Upper lobe of left lung (tissue), 6 donors: ENCODE data around the gene POLE4. TPM values are rescaled to one million over a fixed set of nuclear protein-coding genes. Genes with fewer than 3 reads are reported as not detected.

Experiments used
- ATAC-seq, 2 donors: fragments of 200-7000 bp; cut with Tn5 transposase; one replicate each; pipeline ENCODE4 v1.9.1; 2022; ENCODE audit warnings: mild to moderate bottlenecking in 2 of 2, moderate library complexity in 2 of 2; ENCODE audit not compliant: low FRiP score in 2 of 2
- DNase-seq, 2 donors: peaks; one replicate each; pipeline ENCODE4 v3.0.0-alpha.2; 2019 to 2020
- H3K27ac ChIP-seq, 4 donors: fragments of 200-600 bp; sonication (generic); one replicate each; pipeline ENCODE4 v1.5.1; 2016 to 2019
- H3K27me3 ChIP-seq, 4 donors: fragments of 200-600 bp; sonication (generic); one replicate each; pipeline ENCODE4 v1.5.1; 2017 to 2019
- H3K36me3 ChIP-seq, 4 donors: fragments of 200-600 bp; sonication (generic); one replicate each; pipeline ENCODE4 v1.5.1; 2016 to 2019
- H3K4me1 ChIP-seq, 4 donors: fragments of 200-600 bp; sonication (generic); one replicate each; pipeline ENCODE4 v1.5.1; 2018 to 2019
- H3K4me3 ChIP-seq, 4 donors: fragments of 200-600 bp; sonication (generic); one replicate each; pipeline ENCODE4 v1.5.1; 2017 to 2019; ENCODE audit warnings: mild to moderate bottlenecking in 2 of 4, moderate library complexity in 1 of 4
- H3K9me3 ChIP-seq, 4 donors: fragments of 200-600 bp; sonication (generic); one replicate each; pipeline ENCODE4 v1.5.1; 2018 to 2019
- CTCF ChIP-seq, 6 experiments: fragments of 450-650 bp in 4 of 6; fragments of 200-600 bp in 2 of 6; sonication (generic) in 2 of 6; IDR thresholded peaks; one replicate each; pipeline ENCODE4 v1.5.1; 2016 to 2019; ENCODE audit warnings: antibody characterized with exemption in 6 of 6
- EP300 ChIP-seq, 4 donors: sonication (generic); formaldehyde crosslinking; IDR thresholded peaks; one replicate each; pipeline ENCODE4 v1.5.1; 2017; ENCODE audit warnings: antibody characterized with exemption in 4 of 4, control low read depth in 2 of 4
- POLR2A ChIP-seq, 4 donors: fragments of 450-650 bp; IDR thresholded peaks; one replicate each; pipeline ENCODE4 v1.5.1; 2016 to 2017; ENCODE audit warnings: antibody characterized with exemption in 4 of 4, mild to moderate bottlenecking in 2 of 4
- POLR2AphosphoS5 ChIP-seq, 2 donors: sonication (generic); formaldehyde crosslinking; IDR thresholded peaks; one replicate each; pipeline ENCODE4 v1.5.1; 2017; ENCODE audit warnings: antibody characterized with exemption in 2 of 2
- WGBS, 2 donors: methylation state at CpG; one replicate each; pipeline ENCODE4 v1.1.5; 2017 to 2018; 5-methylcytosine and 5-hydroxymethylcytosine counted together
- total RNA-seq, 6 donors: library from RNA; depleted of rRNA in 4 of 6; stranded (reverse); fragments of >200 nt in 4 of 6; gene quantifications; one replicate each; pipeline versions ENCODE4 v1.1.0 to v1.2.1, GENCODE V29; 2016 to 2021
- donor health status: DM: no; HTN: no; CAD: no; lungs with moderate emphysema.
- donor health status: DM: no; HTN: yes; CAD: no; lungs with severe emphysema.

POLE4 gene
- total RNA-seq, 6 donors from 2014 or later: 26.6 to 79.3 (median 34.0) TPM

GRCh38 chr2:74957886-74958273, 563 bp upstream of the POLE4 start:
- H3K4me3 ChIP-seq: peak overlapping the region; percentile 31 to 73 (median 68)
- H3K36me3 ChIP-seq: no peaks in the 10 kb centered on the region
- TF ChIP-seq CTCF (IDR thresholded peaks at IDR 0.05) (no peak), POLR2AphosphoS5 (IDR thresholded peaks at IDR 0.05) (no peak), POLR2A (IDR thresholded peaks at IDR 0.05) (no peak), EP300 (IDR thresholded peaks at IDR 0.05) (no peak)
- no peaks in the 10 kb centered on the region for H3K9me3 ChIP-seq
- H3K4me1 ChIP-seq: peaks cover 0 to 17% (median 10%) of the 10 kb centered on the region in 4 donors
- peak overlapping the region; percentile 87 to 90 (median 90) for H3K27ac ChIP-seq
- no peaks in the 10 kb centered on the region for H3K27me3 ChIP-seq
- 52 to 60% methylated on average over 4 of the region's 4 CpGs for WGBS, 2 donors
- DNase-seq (no peak), ATAC-seq (peak in 1 of 2 donors; percentile 0)

- whole genome bisulfite sequencing, 2 donors: 79 to 89% methylated on average over 10 of the region's 10 CpGs
- ATAC-seq: no peak
- Histone ChIP-seq H3K9me3 (no peaks in the 10 kb centered on the region), H3K36me3 (no peaks in the 10 kb centered on the region), H3K27me3 (no peaks in the 10 kb centered on the region), H3K4me3 (peak overlapping the region; percentile 2 to 73 (median 68)), H3K27ac (peak overlapping the region; percentile 87 to 90 (median 90)), H3K4me1 (peaks cover 0 to 17% (median 10%) of the 10 kb centered on the region in 4 donors)
- TF ChIP-seq EP300 (IDR thresholded peaks at IDR 0.05) (no peak), POLR2AphosphoS5 (IDR thresholded peaks at IDR 0.05) (no peak), POLR2A (IDR thresholded peaks at IDR 0.05) (no peak), CTCF (IDR thresholded peaks at IDR 0.05) (no peak)
- DNase-seq: peak in 1 of 2 donors; percentile 20
Observed at GRCh38 chr2:74959106-74959751, 786 bp downstream of the POLE4 start.

GRCh38 chr2:74966887-74967286, 8.4 kb downstream of the POLE4 start:
- H3K27me3 ChIP-seq: no peaks in the 10 kb centered on the region
- DNase-seq (no peak), ATAC-seq (no peak)
- H3K4me1 ChIP-seq: no peaks in the 10 kb centered on the region
- peaks cover 4 to 15% (median 6%) of the 10 kb centered on the region in 4 donors for H3K36me3 ChIP-seq
- H3K27ac ChIP-seq: no peak overlapping the region
- H3K9me3 ChIP-seq: no peaks in the 10 kb centered on the region
- no peak for TF ChIP-seq POLR2A (IDR thresholded peaks at IDR 0.05)
- TF ChIP-seq EP300 (IDR thresholded peaks at IDR 0.05): no peak
- no peak for TF ChIP-seq CTCF (IDR thresholded peaks at IDR 0.05)
- TF ChIP-seq POLR2AphosphoS5 (IDR thresholded peaks at IDR 0.05): no peak
- WGBS, 2 donors: 88 to 97% methylated on average over 1 of the region's 1 CpG
- no peak overlapping the region for H3K4me3 ChIP-seq

GRCh38 chr2:74975016-74975415, 16.6 kb downstream of the POLE4 start:
- no peak for DNase-seq
- H3K4me3 ChIP-seq: no peak overlapping the region
- WGBS, 2 donors: 88 to 93% methylated on average over 7 of the region's 7 CpGs
- H3K9me3 ChIP-seq: no peaks in the 10 kb centered on the region
- no peak overlapping the region for H3K27ac ChIP-seq
- no peaks in the 10 kb centered on the region for H3K27me3 ChIP-seq
- ATAC-seq: no peak
- H3K4me1 ChIP-seq: no peaks in the 10 kb centered on the region
- TF ChIP-seq POLR2AphosphoS5 (IDR thresholded peaks at IDR 0.05): no peak
- no peak for TF ChIP-seq CTCF (IDR thresholded peaks at IDR 0.05)
- TF ChIP-seq POLR2A (IDR thresholded peaks at IDR 0.05): no peak
- no peak for TF ChIP-seq EP300 (IDR thresholded peaks at IDR 0.05)
- H3K36me3 ChIP-seq: peaks cover 0 to 3% (median 0%) of the 10 kb centered on the region in 4 donors

- TF ChIP-seq CTCF (IDR thresholded peaks at IDR 0.05): no peak
- TF ChIP-seq POLR2AphosphoS5 (IDR thresholded peaks at IDR 0.05): no peak
- TF ChIP-seq EP300 (IDR thresholded peaks at IDR 0.05): no peak
- TF ChIP-seq POLR2A (IDR thresholded peaks at IDR 0.05): no peak
- ATAC-seq (peak in 1 of 2 donors; percentile 32), DNase-seq (no peak)
- Histone ChIP-seq H3K9me3 (no peaks in the 10 kb centered on the region), H3K4me3 (no peak overlapping the region), H3K4me1 (no peaks in the 10 kb centered on the region), H3K36me3 (peaks cover 0 to 3% (median 0%) of the 10 kb centered on the region in 4 donors), H3K27me3 (no peaks in the 10 kb centered on the region), H3K27ac (no peak overlapping the region)
Observed at GRCh38 chr2:74979844-74980243, 21.4 kb downstream of the POLE4 start.
